Forelimb muscle (tissue), 1 donor: Measurements from ENCODE around the gene PTGDR. TPM values are rescaled to one million over a fixed set of nuclear protein-coding genes. Genes with fewer than 3 reads are reported as not detected.

Experiments
- DNase-seq: peaks from one replicate; pipeline ENCODE4 v3.0.0-alpha.2; 2013; ENCODE audit warnings: low read depth
- polyA plus RNA-seq: library from polyadenylated mRNA; unstranded; fragments of 120-200 nt; gene quantifications from one replicate; pipeline ENCODE4 v1.2.1, GENCODE V29; 2013; ENCODE audit not compliant: insufficient read length

Gene PTGDR
- polyA plus RNA-seq, 1 donor: 0.18 TPM

GRCh38 chr14:52263190-52263589 lies 4.3 kb upstream of the PTGDR start:
- no peak for DNase-seq

- no peak for DNase-seq
Observed at GRCh38 chr14:52265253-52265652, 2.2 kb upstream of the PTGDR start.

- no peak for DNase-seq
Observed at GRCh38 chr14:52266179-52266578, 1.3 kb upstream of the PTGDR start.

- no peak for DNase-seq
Observed at GRCh38 chr14:52266782-52267181, 716 bp upstream of the PTGDR start.

- no peak for DNase-seq
Observed at GRCh38 chr14:52268279-52269061, 972 bp downstream of the PTGDR start.

GRCh38 chr14:52269100-52269499 lies 1.6 kb downstream of the PTGDR start:
- no peak for DNase-seq

GRCh38 chr14:52269982-52270381 lies 2.5 kb downstream of the PTGDR start:
- DNase-seq: peak; percentile 60

GRCh38 chr14:52271538-52271937 lies 4.0 kb downstream of the PTGDR start:
- no peak for DNase-seq

- no peak for DNase-seq
Observed at GRCh38 chr14:52272375-52272774, 4.9 kb downstream of the PTGDR start.

GRCh38 chr14:52275372-52275771 lies 7.9 kb downstream of the PTGDR start:
- no peak for DNase-seq

- DNase-seq: no peak
Observed at GRCh38 chr14:52277552-52277951, 10.1 kb downstream of the PTGDR start.

- DNase-seq: no peak
Observed at GRCh38 chr14:52279408-52279807, 11.9 kb downstream of the PTGDR start.

GRCh38 chr14:52283099-52283498 lies 15.6 kb downstream of the PTGDR start:
- DNase-seq: no peak

GRCh38 chr14:52286661-52287649 lies 19.5 kb downstream of the PTGDR start:
- DNase-seq: no peak

- no peak for DNase-seq
Observed at GRCh38 chr14:52296378-52296777, 28.9 kb downstream of the PTGDR start.

- no peak for DNase-seq
Observed at GRCh38 chr14:52298795-52299194, 31.3 kb downstream of the PTGDR start.

GRCh38 chr14:52299692-52300278 lies 32.3 kb downstream of the PTGDR start:
- peak; percentile 51 for DNase-seq

- DNase-seq: no peak
Observed at GRCh38 chr14:52303236-52303635, 35.7 kb downstream of the PTGDR start.

- DNase-seq: no peak
Observed at GRCh38 chr14:52304248-52304904, 36.9 kb downstream of the PTGDR start.

GRCh38 chr14:52305014-52305413 lies 37.5 kb downstream of the PTGDR start:
- DNase-seq: no peak

GRCh38 chr14:52307376-52307775 lies 39.9 kb downstream of the PTGDR start:
- no peak for DNase-seq

- no peak for DNase-seq
Observed at GRCh38 chr14:52307905-52308304, 40.4 kb downstream of the PTGDR start.
